Measurements from ENCODE around the gene PTPN22. TPM values are rescaled to one million over a fixed set of nuclear protein-coding genes. Genes with fewer than 3 reads are reported as not detected.

PTPN22 gene
- total and polyA plus RNA-seq, 9 of the 15 experiments (the other 6 are each of a cell fraction or from before 2014, with no cell fraction given): 0.45 to 4.6 (median 1.1) TPM

DNA sequence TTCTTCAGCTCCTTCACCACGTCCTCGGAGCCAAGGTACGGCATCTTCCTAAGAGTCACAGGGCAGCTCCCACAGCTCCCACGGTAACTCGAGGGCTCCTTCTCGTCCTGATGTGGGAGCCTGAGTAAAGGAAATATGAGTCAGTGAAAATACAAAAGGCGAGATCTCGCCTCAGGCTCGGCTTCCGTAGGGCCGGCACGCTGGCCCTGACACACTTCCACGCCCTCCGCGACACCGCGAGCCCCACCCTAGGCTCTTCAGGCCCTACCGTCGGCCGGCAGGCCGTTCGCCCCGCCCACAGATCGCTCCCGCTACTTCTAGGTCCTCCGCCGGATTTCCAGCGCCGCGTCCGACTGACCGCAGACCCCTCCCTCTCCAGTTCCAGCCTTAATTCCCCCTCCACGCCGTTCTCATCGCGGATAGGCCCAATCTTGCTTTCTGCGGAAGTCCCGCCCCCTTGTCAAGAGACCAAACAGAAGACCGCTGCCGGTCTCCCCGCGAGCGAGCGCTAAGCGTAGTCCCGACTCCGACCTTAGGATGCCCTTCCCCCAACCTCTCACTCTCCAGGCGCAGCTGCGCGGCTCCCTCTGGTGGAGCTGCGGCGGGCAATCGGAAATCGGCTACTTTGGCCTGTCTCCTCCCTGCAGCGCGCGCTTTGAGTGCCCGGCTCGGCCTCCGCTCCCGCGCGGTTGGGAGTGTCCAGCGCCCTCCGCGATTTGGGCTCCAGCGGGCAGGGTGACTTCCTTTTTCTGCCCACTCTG, 33.3 kb upstream of the PTPN22 start, which contains the start of the genes AP4B1 and DCLRE1B (continued):
- TF ChIP-seq RBBP5 (IDR thresholded peaks at IDR 0.05; ENCODE audit: borderline replicate concordance, insufficient read depth, low read length, poor library complexity, severe bottlenecking): peak; percentile 97
- TF ChIP-seq CBFA2T3 (IDR thresholded peaks at IDR 0.05): peak; percentile 67
- no peak for TF ChIP-seq NR3C1 (CRISPR knock-in tag; IDR thresholded peaks at IDR 0.05)
- TF ChIP-seq ZZZ3 (IDR thresholded peaks at IDR 0.05): peak; percentile 69; the same call in 1 of the 2 replicates
- TF ChIP-seq RBM17 (IDR thresholded peaks at IDR 0.05; ENCODE audit: borderline replicate concordance, low read depth, low read length): no peak
- TF ChIP-seq NRF1 (conservative IDR thresholded peaks at IDR 0.05 in 1 of 2, IDR thresholded peaks at IDR 0.05 in 1 of 2): peak; percentile 89 to 91
- TF ChIP-seq HMGN3 (IDR thresholded peaks at IDR 0.05; ENCODE audit: borderline replicate concordance, extremely low read depth, insufficient read length, low read depth, low read length): peak; percentile 97
- no peak for TF ChIP-seq ZNF444 (CRISPR knock-in tag; IDR thresholded peaks at IDR 0.05)
- TF ChIP-seq SIN3A (IDR thresholded peaks at IDR 0.05; ENCODE audit: borderline replicate concordance in 2 of 2, control insufficient read depth in 1 of 2, low read depth in 2 of 2, low read length in 2 of 2): peak; percentile 86 to 95
- TF ChIP-seq TOE1 (IDR thresholded peaks at IDR 0.05; ENCODE audit: borderline replicate concordance): peak; percentile 90
- TF ChIP-seq TOE1 (CRISPR knock-in tag; IDR thresholded peaks at IDR 0.05; ENCODE audit: borderline replicate concordance, low read depth): no peak
- peak in 1 of 2 experiments; percentile 93; a peak in 2 of 4 replicates for TF ChIP-seq HDAC1 (IDR thresholded peaks at IDR 0.05)
- no peak for TF ChIP-seq ZNF717 (CRISPR knock-in tag; IDR thresholded peaks at IDR 0.05)
- no peak for TF ChIP-seq SREBF1 (IDR thresholded peaks at IDR 0.05; ENCODE audit: borderline replicate concordance, low read depth, low read length)
- no peak for TF ChIP-seq U2AF1 (optimal IDR thresholded peaks at IDR 0.05; ENCODE audit: low read depth, low read length)
- TF ChIP-seq PCBP2 (IDR thresholded peaks at IDR 0.05; ENCODE audit: low read depth, low read length, poor library complexity, severe bottlenecking): no peak
- no peak for TF ChIP-seq SIRT6 (IDR thresholded peaks at IDR 0.05; ENCODE audit: low read depth, low read length)
- no peak for TF ChIP-seq ZNF445 (CRISPR knock-in tag; IDR thresholded peaks at IDR 0.05; ENCODE audit: low read depth)
- TF ChIP-seq SIN3B (IDR thresholded peaks at IDR 0.05; ENCODE audit: low read depth): peak; percentile 60
- TF ChIP-seq ZHX1 (conservative IDR thresholded peaks at IDR 0.05; ENCODE audit: low read length): peak; percentile 69
- TF ChIP-seq FOXK2 (conservative IDR thresholded peaks at IDR 0.05 in 1 of 2, IDR thresholded peaks at IDR 0.05 in 1 of 2; ENCODE audit: low read depth in 2 of 2): peak; percentile 74 to 86
- TF ChIP-seq ZFP30 (CRISPR knock-in tag; IDR thresholded peaks at IDR 0.05; ENCODE audit: borderline replicate concordance): no peak
- TF ChIP-seq ZKSCAN1 (IDR thresholded peaks at IDR 0.05; ENCODE audit: low read depth, low read length): peak; percentile 61

Measured in K562 (cell line).